HG02763 (cell line): ENCODE results near the gene KIF26A.
"Not testable (repeated sequence)": the region's sequence is repeated elsewhere in the genome, so short reads cannot be mapped to it uniquely, and the experiment has no call there.

Source experiments
- ATAC-seq: cut with Tn5 transposase; IDR thresholded peaks from one replicate; pipeline ENCODE4 v1.9.1; 2021; ENCODE audit warnings: mild to moderate bottlenecking, moderate library complexity; ENCODE audit not compliant: unreplicated experiment

Gene KIF26A

DNA sequence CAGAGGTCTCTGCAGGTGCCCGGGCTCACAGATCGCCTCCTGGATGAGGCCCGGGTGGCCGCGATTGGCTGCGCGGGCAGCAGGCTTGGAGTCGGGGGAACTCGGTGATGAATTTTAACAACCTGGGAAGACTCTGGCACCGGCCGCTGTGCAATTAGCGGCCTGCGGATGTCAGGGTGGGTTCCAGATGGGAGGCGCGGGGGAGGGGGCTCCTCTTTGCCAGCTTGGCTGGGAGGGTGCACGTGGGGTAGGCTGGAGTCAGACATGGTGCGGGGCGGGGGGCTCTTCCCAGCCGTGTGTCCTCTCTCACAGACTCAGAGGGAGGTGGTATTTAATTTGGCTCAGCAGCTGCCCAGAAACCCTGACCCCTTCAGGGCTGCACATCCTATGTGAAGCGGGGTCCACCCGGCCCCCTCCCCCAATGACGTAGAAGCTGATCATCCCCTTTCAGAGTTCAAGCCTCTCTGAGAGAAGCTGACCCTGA, 81.4 kb downstream of the KIF26A start:
- no peak for ATAC-seq

DNA sequence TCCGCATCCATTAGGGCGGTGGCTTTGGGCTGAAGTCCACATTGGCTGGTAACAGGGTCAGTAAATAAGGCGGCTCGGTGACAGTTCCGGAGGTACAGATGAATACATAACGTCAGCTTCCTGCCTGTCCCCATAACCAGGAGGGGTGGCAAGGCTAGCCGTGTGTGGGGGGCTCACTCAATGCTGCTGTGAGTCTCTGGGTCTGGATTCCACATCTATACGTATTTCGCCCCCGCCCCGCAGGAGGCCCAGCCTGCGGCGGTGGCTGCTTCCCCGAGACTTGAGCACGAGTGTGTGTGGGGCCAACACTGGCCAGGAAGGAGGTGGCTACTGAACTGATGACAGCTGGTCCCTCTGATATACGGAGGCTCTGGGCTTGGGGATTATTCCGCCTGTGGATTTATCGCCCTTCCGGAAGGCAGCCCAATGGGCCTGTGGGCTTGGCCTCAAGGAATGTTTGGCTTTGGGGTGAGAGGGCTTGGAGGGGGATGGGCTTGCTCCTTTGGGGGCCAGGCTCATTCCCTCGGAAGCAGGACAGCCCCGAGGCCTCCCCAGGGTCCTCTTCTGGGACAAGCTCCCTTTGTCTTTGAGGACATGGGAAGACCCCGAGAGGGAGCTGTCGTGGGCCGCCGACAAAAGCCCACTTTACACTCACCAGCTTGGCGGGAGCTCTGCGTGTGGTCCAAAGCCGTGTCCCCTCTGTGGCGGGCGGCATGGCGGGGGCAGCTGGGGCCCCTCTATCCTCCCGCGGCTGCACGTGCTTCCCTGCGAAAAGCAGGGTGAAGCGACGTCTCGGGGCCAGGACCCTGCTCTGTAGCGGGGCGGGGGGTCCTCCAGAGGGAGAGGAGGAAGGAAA, 82.1 kb downstream of the KIF26A start:
- no peak for ATAC-seq

- no peak for ATAC-seq
These were observed 82.8 kb downstream of the KIF26A start for GRCh38 chr14:104221071-104221625.

- no peak for ATAC-seq
These were observed 83.4 kb downstream of the KIF26A start for GRCh38 chr14:104221636-104222369.

- ATAC-seq = no peak
These were observed 84.1 kb downstream of the KIF26A start for GRCh38 chr14:104222396-104223036.

DNA sequence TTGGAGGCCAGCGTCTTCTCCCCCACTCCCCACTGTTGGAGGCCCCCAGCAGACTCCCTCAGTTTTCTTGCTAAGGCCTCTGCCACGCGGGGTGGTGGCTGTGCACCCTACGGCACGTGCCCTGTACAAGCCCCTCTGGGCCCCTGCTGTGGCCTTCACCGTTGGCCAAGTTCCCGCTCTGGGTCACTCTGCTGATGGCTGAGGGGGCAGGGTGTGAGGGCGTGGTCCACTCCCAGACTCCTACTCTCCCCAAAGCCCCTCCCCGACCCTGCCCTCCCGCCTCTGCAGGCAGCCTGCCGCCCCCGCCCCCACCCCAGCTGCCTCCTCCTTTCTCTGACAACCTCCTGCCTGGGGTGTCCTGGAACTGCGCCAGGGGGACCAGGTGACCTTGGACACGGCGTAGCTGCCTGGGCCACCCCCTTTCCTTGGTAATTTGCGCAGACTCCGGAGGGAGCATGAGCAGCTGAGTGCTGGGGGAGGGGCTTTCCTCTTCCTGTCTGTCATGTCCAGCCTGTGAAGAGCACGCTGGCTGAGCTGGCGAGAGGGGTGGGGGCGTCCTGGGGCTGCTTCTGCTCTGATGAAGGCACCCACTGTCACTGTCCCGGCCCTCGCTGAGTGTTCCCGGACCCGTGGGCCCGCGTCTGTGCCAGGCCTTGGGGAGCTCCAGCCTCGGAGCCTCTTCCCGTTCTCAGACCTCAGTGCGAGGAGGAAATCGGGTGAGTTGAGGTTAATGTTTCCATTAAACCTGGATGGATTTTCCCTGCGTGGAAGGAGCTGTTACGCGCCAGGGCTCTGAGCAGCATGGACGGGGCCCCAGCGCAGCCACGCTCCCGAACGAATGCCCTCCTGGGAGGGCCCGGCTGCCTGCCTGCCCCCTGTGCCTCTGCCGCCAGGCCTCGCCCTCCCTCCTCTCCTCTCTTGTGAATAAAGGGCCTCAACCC, 85.0 kb downstream of the KIF26A start:
- ATAC-seq = no peak

DNA sequence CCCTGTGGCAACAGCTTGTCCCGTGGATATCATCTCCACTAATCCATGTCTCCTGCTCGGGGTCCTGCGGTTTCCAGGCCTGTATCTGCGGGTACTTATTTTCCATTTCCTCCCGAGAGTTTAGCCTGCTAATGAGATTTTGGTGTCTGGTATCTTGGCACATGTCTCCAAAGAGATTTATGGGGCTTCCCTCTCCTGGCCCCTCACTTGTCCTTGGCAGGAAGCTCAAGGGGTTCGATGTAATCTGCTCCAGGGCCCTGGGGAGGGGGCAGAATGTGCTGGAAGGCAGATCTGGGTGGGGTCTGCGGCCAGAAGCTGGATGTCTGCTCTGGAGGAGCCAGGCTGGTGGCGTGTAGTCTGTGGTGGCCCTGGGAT, 85.7 kb downstream of the KIF26A start:
- ATAC-seq = no peak

GRCh38 chr14:104224506-104225277, 86.3 kb downstream of the KIF26A start:
- no peak for ATAC-seq

DNA sequence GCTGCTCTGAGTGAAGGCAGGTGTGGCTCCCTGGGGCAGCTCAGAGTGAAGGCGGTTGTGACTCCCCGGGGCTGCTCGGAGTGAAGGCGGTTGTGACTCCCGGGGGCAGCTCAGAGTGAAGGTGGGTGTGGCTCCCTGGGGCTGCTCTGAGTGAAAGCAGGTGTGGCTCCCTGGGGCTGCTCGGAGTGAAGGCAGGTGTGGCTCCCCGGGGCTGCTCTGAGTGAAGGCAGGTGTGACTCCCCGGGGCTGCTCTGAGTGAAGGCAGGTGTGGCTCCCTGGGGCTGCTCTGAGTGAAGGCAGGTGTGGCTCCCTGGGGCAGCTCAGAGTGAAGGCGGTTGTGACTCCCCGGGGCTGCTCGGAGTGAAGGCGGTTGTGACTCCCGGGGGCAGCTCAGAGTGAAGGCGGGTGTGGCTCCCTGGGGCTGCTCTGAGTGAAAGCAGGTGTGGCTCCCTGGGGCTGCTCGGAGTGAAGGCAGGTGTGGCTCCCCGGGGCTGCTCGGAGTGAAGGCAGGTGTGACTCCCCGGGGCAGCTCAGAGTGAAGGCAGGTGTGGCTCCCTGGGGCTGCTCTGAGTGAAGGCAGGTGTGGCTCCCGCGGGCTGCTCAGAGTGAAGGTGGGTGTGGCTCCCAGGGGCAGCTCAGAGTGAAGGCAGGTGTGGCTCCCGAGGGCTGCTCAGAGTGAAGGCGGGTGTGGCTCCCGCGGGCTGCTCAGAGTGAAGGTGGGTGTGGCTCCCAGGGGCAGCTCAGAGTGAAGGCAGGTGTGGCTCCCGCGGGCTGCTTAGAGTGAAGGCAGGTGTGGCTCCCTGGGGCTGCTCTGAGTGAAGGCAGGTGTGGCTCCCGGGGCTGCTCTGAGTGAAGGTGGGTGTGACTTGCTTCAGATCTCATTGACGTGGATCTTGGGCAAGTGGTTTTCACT, 87.1 kb downstream of the KIF26A start:
- not testable (repeated sequence) for ATAC-seq

GRCh38 chr14:104226421-104227383, 88.3 kb downstream of the KIF26A start:
- no peak for ATAC-seq

- ATAC-seq = no peak
These were observed 89.4 kb downstream of the KIF26A start for GRCh38 chr14:104227806-104228205.

- ATAC-seq = no peak
These were observed 89.8 kb downstream of the KIF26A start for GRCh38 chr14:104228221-104228620.

DNA sequence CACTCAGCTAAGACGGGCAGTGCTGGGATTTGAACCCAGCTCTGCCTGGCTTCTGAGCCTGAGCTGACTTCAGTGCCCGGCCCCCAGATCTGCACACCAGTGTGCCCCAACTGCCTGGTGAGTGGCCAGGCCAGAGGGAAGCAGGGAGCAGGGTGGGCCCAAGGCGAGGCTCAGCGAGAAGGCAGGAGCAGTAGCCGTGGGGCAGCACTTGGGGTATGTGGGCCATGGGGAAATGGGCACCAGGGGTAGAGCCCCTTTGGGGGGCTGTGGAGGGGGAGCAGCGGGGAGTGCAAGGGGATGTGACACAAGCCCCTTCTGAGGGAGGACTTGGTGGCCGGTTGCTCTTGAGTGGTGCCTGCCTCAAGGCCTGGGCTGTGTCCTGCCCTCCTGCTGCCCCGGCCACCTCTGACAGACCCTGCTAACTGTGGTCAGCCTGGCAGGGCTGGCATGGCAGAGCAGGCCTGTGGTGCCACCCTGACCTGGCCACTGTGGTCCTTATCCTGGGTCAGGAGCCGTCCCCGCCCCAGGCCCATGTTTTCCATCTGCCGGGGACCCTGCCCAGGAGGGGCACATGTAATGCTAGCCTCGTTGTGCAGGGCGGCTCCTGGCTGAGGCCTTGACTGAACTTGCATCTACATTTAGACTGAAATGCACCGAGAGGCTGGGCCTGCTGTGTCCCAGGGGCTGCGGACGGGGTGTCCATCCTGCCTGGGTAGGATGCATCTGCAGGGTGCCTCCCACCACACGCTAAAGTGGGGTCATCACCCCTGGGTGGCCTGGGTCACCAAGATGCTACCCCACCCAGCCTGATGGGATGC, 90.5 kb downstream of the KIF26A start:
- ATAC-seq = no peak

- ATAC-seq = no peak
These were observed 91.2 kb downstream of the KIF26A start for GRCh38 chr14:104229534-104230055.

- ATAC-seq = no peak
These were observed 91.9 kb downstream of the KIF26A start for GRCh38 chr14:104230119-104230815.
